ENCODE results near the gene GMPPA.

GMPPA gene

GRCh38 chr2:219475278-219475677, 23.4 kb upstream of the GMPPA start:
- Histone ChIP-seq H3K27me3 (ENCODE audit: insufficient read depth, low read depth, severe bottlenecking) (no peaks in the 10 kb centered on the region), H3K9me3 (ENCODE audit: severe bottlenecking) (no peaks in the 10 kb centered on the region), H3K27ac (no peak overlapping the region), H3K36me3 (no peaks in the 10 kb centered on the region; the same call in 1 of the 2 replicates), H3K4me3 (ENCODE audit: low read depth, low read length) (no peak overlapping the region)
- DNase-seq = no peak
- no peak for TF ChIP-seq CTCF (IDR thresholded peaks at IDR 0.05; ENCODE audit: low read depth, low read length)

- no peaks in the 10 kb centered on the region for H3K27me3 ChIP-seq (ENCODE audit: insufficient read depth, low read depth, severe bottlenecking)
- TF ChIP-seq CTCF (IDR thresholded peaks at IDR 0.05; ENCODE audit: low read depth, low read length) = peak; percentile 89
- H3K36me3 ChIP-seq = no peaks in the 10 kb centered on the region; the same call in 1 of the 2 replicates
- H3K4me3 ChIP-seq (ENCODE audit: low read depth, low read length) = peak overlapping the region; percentile 41
- H3K9me3 ChIP-seq (ENCODE audit: severe bottlenecking) = no peaks in the 10 kb centered on the region
- DNase-seq = peak; percentile 82
- H3K27ac ChIP-seq = peak overlapping the region; percentile 40; the same call in 1 of the 2 replicates
These were observed 22.7 kb upstream of the GMPPA start for GRCh38 chr2:219475697-219476651.

- peak; percentile 69 for DNase-seq
- Histone ChIP-seq H3K36me3 (no peaks in the 10 kb centered on the region; the same call in 1 of the 2 replicates), H3K4me3 (ENCODE audit: low read depth, low read length) (peak overlapping the region; percentile 41), H3K9me3 (ENCODE audit: severe bottlenecking) (no peaks in the 10 kb centered on the region), H3K27me3 (ENCODE audit: insufficient read depth, low read depth, severe bottlenecking) (no peaks in the 10 kb centered on the region), H3K27ac (peak overlapping the region; percentile 40)
- no peak for TF ChIP-seq CTCF (IDR thresholded peaks at IDR 0.05; ENCODE audit: low read depth, low read length)
These were observed 22.0 kb upstream of the GMPPA start for GRCh38 chr2:219476652-219477151.

- no peak overlapping the region for H3K27ac ChIP-seq
- no peak for TF ChIP-seq CTCF (IDR thresholded peaks at IDR 0.05; ENCODE audit: low read depth, low read length)
- no peak overlapping the region for H3K4me3 ChIP-seq (ENCODE audit: low read depth, low read length)
- H3K27me3 ChIP-seq (ENCODE audit: insufficient read depth, low read depth, severe bottlenecking) = no peaks in the 10 kb centered on the region
- no peaks in the 10 kb centered on the region for H3K9me3 ChIP-seq (ENCODE audit: severe bottlenecking)
- no peak for DNase-seq
- H3K36me3 ChIP-seq = no peaks in the 10 kb centered on the region; the same call in 1 of the 2 replicates
These were observed 21.5 kb upstream of the GMPPA start for GRCh38 chr2:219477179-219477578.

- no peak for DNase-seq
- Histone ChIP-seq H3K4me3 (ENCODE audit: low read depth, low read length) (no peak overlapping the region), H3K27me3 (ENCODE audit: insufficient read depth, low read depth, severe bottlenecking) (no peaks in the 10 kb centered on the region), H3K36me3 (no peaks in the 10 kb centered on the region; the same call in 1 of the 2 replicates), H3K27ac (no peak overlapping the region), H3K9me3 (ENCODE audit: severe bottlenecking) (no peaks in the 10 kb centered on the region)
- TF ChIP-seq CTCF (IDR thresholded peaks at IDR 0.05; ENCODE audit: low read depth, low read length) = no peak
These were observed 20.9 kb upstream of the GMPPA start for GRCh38 chr2:219477815-219478214.

Data from WERI-Rb-1 (cell line).